ENCODE measurements around the gene DDC. TPM values are rescaled to one million over a fixed set of nuclear protein-coding genes. Genes with fewer than 3 reads are reported as not detected.
"Not testable (repeated sequence)": the region's sequence is repeated elsewhere in the genome, so short reads cannot be mapped to it uniquely, and the experiment has no call there.

DDC gene
- total RNA-seq, 2 donors from 2014 or later, result not detected

DNA sequence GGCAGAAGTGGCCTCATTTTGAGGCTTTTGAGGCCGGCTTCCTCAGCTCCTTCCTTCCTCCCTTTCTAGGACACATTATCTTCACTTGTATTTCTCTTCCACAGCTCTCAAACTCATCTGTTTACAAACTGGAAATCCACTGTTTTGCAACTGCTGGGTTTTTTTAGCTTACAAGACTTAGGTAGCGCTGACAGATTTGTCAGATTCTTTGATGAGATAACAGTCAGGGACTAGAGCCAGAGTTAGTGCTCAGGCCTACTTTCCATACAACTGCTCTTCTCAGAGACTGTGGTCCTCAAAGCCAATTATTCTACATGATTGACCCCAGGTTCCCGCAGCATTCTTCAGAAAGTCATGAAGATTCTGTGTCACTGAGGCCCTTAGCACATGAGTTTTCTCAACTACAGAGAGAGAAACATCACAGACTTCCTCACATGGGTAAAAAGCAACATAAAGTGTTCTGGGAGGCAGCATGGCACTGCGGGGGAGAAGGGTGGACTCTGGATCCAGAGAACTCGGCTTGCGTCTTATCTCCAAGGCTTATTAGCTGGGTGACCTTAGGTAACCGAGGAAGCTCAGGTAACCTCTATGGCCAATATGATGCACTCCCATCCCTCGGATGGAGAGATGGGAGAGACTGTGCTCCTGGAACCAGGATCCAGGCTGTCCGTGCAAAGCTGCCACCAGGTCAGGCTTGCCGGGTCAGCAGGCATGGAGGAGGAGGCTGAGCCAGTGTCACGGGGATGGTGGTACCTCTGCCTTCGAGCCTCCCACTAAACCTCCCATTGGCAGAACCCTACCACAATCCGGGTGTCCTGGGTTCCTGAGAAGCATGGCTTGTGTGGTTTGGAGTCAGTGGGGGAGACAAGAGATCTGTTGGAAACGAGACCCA is 10.5 kb downstream of the DDC start:
- H3K4me3 Mint-ChIP-seq, result no peak overlapping the region
- no peaks in the 10 kb centered on the region for H3K36me3 Mint-ChIP-seq (ENCODE audit: low read depth)
- H3K27me3 Mint-ChIP-seq, result peaks cover 25% of the 10 kb centered on the region
- no peaks in the 10 kb centered on the region for H3K9me3 Mint-ChIP-seq
- H3K27ac Mint-ChIP-seq, result no peak overlapping the region
- ATAC-seq (replicated peaks), result no peak
- no peaks in the 10 kb centered on the region for H3K4me1 Mint-ChIP-seq

DNA sequence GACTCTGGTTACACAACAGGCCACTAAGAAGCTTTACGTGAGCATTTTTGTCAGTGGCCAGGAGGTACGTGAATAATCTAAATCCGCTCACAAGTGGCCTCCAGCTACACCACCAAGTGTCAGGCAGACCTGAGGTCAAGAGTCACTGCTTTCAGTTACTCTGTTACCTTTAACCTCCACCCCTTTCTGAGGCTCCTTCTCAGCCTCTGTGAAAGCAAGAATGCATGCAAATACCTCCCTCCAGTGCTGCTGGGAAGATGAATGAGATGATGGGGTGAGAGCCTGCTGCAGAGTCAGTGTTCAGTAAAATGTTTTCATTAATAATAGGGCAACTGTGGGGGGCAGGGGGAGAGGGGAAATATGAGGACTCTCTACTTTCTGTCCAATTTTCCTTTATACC is 11.2 kb downstream of the DDC start:
- ATAC-seq (replicated peaks), result no peak
- peaks cover 23% of the 10 kb centered on the region for H3K27me3 Mint-ChIP-seq

DNA sequence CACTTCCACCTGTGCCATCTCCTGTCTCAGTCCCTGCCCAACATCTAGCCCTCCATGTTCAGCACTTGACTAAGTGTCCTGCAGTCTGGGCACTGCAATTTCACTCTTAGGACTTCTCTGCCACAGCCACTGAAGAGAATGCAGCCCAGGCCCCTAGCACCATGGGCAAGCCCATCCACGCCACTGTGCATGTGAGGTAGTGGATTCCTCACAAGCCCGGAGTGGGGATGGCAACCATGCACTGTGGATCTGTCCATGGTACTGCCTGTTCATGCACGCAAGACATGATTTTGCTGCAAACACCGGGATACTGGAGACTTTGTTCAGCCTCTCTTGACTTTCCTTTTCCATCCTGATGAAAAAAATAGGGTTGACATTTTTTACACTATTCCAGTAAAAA is 12.3 kb downstream of the DDC start:
- ATAC-seq (replicated peaks), result no peak
- Mint-ChIP-seq H3K27me3 (peaks cover 18% of the 10 kb centered on the region), H3K4me3 (no peak overlapping the region), H3K27ac (no peak overlapping the region), H3K36me3 (ENCODE audit: low read depth) (no peaks in the 10 kb centered on the region), H3K9me3 (no peaks in the 10 kb centered on the region), H3K4me1 (no peaks in the 10 kb centered on the region)

More for the DNA sequence above, 11.2 kb downstream of the DDC start:
- no peak overlapping the region for H3K27ac Mint-ChIP-seq
- no peaks in the 10 kb centered on the region for H3K9me3 Mint-ChIP-seq
- H3K36me3 Mint-ChIP-seq (ENCODE audit: low read depth), result no peaks in the 10 kb centered on the region
- H3K4me3 Mint-ChIP-seq, result no peak overlapping the region
- no peaks in the 10 kb centered on the region for H3K4me1 Mint-ChIP-seq

DNA sequence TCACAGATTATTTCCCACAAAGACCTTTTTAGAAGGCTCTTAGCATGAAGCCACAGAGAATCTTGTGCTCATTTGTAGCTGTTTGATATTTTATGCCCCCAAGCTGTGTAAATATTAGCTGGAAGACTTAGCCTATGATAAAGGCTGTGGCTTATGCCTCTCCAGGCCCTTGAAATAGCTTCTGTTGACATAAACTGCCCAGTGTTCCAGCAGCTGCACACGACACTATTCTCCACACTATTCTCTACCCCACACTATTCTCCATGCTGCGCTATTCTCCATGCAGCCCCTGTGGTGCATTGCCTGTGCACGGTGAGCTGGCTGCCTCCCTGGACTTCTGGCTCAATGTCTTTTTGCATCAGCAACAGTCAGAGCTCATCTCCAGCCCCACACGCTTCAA is 13.1 kb downstream of the DDC start:
- Mint-ChIP-seq H3K4me3 (no peak overlapping the region), H3K36me3 (ENCODE audit: low read depth) (no peaks in the 10 kb centered on the region), H3K27ac (no peak overlapping the region), H3K27me3 (peaks cover 13% of the 10 kb centered on the region), H3K9me3 (no peaks in the 10 kb centered on the region), H3K4me1 (no peaks in the 10 kb centered on the region)
- no peak for ATAC-seq (replicated peaks)

DNA sequence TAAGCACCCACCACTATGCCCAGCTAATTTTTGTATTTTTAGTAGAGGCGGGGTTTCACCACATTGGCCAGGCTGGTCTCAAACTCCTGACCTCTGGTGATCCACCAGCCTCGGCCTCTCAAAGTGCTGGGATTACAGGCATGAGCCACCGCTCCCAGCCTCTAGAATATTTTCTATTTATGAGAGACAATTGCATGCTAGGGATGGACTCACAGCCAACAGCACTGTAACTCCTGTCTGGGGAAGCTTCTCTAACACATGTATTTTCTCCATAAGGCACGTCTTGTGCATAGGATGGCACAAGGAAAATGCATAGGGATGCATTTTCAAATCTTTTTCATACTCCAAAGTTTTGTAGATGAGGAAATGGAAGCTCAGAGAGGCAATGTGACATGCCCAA is 19.6 kb downstream of the DDC start:
- H3K4me1 Mint-ChIP-seq; ATAC-seq (replicated peaks); H3K27me3 Mint-ChIP-seq; H3K9me3 Mint-ChIP-seq; H3K4me3 Mint-ChIP-seq; H3K27ac Mint-ChIP-seq; H3K36me3 Mint-ChIP-seq (ENCODE audit: low read depth): not testable (repeated sequence)

DNA sequence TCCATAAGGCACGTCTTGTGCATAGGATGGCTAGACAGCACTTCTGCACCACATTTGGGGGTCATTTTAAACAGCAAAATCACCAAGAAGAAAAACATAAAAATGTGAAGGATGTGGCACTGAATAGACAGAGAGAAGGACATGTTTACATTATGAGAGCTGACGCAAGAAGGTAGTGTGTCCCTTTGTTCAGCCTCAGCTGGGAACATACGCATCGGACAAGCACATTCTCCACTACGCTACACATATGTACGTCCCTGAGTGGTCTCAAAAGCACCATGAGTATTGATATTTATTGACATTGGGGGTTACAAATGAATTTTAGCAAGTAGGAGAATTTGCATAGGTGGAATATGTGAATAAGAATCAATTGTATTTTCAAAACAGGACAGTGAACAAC is 20.2 kb downstream of the DDC start:
- no peaks in the 10 kb centered on the region for H3K9me3 Mint-ChIP-seq
- H3K4me1 Mint-ChIP-seq, result no peaks in the 10 kb centered on the region
- no peaks in the 10 kb centered on the region for H3K27me3 Mint-ChIP-seq
- no peak for ATAC-seq (replicated peaks)
- H3K27ac Mint-ChIP-seq, result no peak overlapping the region
- no peak overlapping the region for H3K4me3 Mint-ChIP-seq
- H3K36me3 Mint-ChIP-seq (ENCODE audit: low read depth), result no peaks in the 10 kb centered on the region

DNA sequence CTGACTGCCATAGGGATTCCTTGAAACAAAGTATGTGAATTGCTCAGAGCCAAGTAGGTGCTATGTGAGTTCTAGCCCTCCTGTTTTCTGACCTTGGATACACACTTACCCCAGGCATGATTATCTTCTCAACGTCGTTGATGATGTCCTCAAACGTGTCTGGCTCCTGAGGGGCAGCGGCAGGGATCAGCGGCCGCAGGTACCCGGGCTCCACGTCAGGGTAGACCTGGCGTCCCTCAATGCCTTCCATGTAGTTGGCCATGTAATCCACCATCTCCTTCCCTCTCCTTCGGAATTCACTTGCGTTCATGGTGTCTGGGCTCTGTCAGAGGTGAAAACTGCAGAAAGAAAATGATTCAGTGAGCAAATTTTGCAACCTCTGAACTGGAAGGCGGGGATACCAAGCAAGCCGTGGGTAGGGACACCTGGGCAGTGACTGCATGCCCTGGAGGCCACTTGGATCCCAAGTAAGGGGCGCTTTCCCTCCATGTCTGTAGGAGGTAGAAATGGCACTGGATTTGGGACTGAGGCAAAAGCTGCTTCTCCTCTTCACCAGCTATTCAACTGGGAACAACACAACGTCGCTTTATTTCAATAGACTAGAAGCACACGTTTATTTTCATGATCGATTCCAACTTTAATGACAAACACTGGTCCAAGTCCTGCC is 21.3 kb downstream of the DDC start:
- Mint-ChIP-seq H3K27ac (no peak overlapping the region), H3K36me3 (ENCODE audit: low read depth) (no peaks in the 10 kb centered on the region), H3K4me3 (no peak overlapping the region), H3K27me3 (no peaks in the 10 kb centered on the region), H3K9me3 (no peaks in the 10 kb centered on the region), H3K4me1 (no peaks in the 10 kb centered on the region)
- ATAC-seq (replicated peaks), result no peak

DNA sequence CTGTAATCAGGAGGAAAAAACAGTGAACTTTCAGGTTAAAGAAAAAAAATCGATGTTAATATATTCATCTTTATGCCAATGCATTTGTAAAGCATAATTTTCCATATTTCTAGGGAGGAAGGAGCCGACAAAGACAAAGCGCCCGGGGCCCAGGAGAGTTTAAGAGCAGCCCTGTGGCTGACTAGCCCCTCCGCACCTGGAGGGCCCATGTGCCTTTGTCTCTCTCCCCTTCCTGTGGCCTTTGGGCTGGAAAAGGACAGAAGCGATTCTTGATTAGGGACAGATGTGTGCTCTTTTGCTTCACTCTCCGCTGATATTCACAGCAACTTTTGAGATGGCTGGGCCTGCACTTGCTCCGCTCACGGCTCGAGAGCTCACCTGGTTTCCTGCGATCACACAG is 23.1 kb downstream of the DDC start:
- H3K27me3 Mint-ChIP-seq, result no peaks in the 10 kb centered on the region
- no peak overlapping the region for H3K4me3 Mint-ChIP-seq
- ATAC-seq (replicated peaks), result no peak

DNA sequence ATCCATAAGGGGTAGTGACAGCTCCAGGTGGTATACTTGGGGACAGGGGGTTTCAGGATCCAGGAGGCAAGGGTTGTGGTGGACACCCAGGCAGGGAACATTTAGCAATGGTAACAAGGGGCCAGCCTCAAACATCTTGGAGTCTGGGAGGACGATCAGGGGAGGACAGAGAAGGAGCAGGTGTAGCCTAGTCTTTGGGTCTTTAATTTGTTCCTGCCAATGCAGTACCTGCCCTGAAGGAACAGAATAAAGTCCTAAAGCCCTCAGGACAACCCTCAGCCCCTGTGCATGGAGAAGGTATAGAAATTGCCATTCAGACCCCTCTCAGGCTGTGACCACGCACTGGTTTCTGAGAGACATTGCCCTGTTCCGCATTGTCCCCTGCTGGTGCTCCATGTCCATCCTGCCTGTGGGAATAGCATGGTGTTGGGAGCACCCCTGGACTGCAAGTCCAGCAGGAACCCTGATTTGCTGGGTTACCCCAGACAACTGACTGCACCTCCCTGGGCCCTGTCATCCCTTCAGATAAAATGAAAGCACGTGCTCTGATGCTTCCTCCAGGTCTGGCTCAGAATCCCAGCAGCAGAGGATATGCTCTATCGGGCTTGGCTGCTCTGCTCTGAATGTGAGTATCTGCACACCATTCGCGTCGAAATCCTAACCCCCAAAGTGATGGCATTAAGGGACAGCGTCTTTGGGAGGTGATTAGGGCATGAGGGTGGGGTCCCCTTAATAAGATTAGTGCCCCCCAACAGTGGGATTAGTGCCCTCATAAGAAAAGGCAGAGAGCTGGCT is 24.2 kb downstream of the DDC start:
- Mint-ChIP-seq H3K36me3 (ENCODE audit: low read depth) (no peaks in the 10 kb centered on the region), H3K4me3 (no peak overlapping the region), H3K4me1 (no peaks in the 10 kb centered on the region), H3K9me3 (no peaks in the 10 kb centered on the region), H3K27ac (no peak overlapping the region), H3K27me3 (peaks cover 3% of the 10 kb centered on the region)
- ATAC-seq (replicated peaks), result no peak

More for the DNA sequence above, 23.1 kb downstream of the DDC start:
- Mint-ChIP-seq H3K36me3 (ENCODE audit: low read depth) (no peaks in the 10 kb centered on the region), H3K4me1 (no peaks in the 10 kb centered on the region), H3K9me3 (no peaks in the 10 kb centered on the region), H3K27ac (no peak overlapping the region)

DNA sequence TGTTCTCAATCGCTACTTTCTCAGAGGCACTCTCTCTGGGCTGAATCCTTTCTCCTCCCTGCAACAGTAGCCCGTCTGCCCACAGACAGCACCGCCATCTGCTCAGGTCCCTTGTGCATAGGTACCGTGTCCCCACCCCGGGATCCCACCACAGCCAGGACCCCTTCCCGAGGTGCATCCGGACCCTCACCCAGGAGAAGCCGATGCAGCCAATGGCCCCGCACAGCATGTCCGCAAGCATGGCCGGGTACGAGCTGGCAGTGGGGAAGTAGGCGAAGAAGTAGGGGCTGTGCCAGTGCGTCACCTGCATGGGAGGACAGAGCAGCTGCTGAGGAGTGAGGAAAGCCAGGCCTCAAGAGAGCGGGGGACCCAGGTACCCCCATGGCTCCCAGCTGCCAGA is 25.5 kb downstream of the DDC start:
- ATAC-seq (replicated peaks), result no peak
- H3K9me3 Mint-ChIP-seq, result no peaks in the 10 kb centered on the region
- H3K27ac Mint-ChIP-seq, result no peak overlapping the region
- no peak overlapping the region for H3K4me3 Mint-ChIP-seq
- peaks cover 4% of the 10 kb centered on the region for H3K27me3 Mint-ChIP-seq
- H3K4me1 Mint-ChIP-seq, result no peaks in the 10 kb centered on the region
- no peaks in the 10 kb centered on the region for H3K36me3 Mint-ChIP-seq (ENCODE audit: low read depth)

DNA sequence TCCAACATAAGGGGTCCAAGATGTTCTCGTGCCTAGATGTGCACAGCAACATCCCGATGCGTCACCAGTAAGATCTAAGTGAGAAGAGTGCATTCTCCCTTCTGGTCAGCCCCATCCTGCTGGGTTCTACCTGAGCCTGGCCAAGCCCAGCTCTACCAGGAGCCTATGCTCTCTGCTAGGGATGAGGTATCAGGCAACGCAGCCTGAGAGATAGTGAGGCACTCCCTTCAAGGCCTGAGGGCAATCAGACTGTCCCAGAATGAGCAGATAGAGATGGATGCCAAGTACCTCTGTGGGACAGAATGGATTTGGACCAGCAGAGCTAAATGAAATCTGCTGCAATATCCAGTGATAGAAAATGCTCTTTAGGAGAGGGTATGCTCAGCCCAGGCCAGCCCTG is 26.7 kb downstream of the DDC start:
- Mint-ChIP-seq H3K27ac (no peak overlapping the region), H3K9me3 (no peaks in the 10 kb centered on the region)
- no peak for ATAC-seq (replicated peaks)

DNA sequence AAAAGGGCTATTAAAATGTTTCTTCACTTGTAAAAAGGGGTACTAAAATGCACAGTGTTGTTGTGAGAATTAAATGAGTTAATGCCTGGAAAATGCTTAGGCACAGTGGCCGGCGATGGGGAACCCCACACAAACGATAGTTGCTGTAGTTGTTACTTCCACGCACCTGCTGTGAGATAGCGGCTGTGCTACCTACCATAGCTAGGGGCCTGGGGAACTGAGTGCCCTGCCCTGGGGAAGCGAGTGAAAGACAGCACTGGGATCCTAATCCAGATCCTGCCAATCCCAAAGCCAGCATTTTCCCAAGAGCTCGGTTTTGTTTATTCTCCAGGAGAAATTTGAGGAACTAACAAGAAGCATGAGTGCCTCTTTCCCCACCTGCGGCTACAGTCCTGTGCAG is 27.8 kb downstream of the DDC start:
- Mint-ChIP-seq H3K9me3 (no peaks in the 10 kb centered on the region), H3K27me3 (peaks cover 7% of the 10 kb centered on the region), H3K4me3 (no peak overlapping the region), H3K27ac (no peak overlapping the region), H3K36me3 (ENCODE audit: low read depth) (no peaks in the 10 kb centered on the region), H3K4me1 (no peaks in the 10 kb centered on the region)
- no peak for ATAC-seq (replicated peaks)

More for the DNA sequence above, 26.7 kb downstream of the DDC start:
- Mint-ChIP-seq H3K27me3 (peaks cover 4% of the 10 kb centered on the region), H3K4me1 (no peaks in the 10 kb centered on the region), H3K36me3 (ENCODE audit: low read depth) (no peaks in the 10 kb centered on the region), H3K4me3 (no peak overlapping the region)

DNA sequence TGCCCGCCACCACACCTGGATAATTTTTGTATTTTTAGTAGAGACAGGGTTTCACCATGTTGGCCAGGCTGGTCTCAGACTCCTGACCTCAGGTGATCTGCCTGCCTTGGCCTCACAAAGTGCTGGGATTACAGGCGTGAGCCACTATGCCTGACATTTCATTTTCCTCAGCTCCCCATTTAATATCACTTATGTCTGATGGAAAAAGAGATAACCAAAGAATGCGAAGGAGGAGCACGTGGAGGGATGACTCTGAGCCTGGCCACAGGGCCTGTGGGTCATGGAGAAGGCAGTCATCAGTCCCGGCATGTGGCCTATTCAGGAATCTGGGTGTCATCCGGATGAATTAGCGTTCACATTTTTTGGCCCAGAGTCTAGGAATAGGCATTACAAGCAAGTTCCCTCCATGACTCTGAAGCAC is 29.9 kb downstream of the DDC start:
- not testable (repeated sequence) for H3K4me3 Mint-ChIP-seq; H3K36me3 Mint-ChIP-seq (ENCODE audit: low read depth); H3K4me1 Mint-ChIP-seq; H3K9me3 Mint-ChIP-seq; ATAC-seq (replicated peaks)
- peaks cover 13% of the 10 kb centered on the region for H3K27me3 Mint-ChIP-seq
- H3K27ac Mint-ChIP-seq, result peak overlapping the region; percentile 50

DNA sequence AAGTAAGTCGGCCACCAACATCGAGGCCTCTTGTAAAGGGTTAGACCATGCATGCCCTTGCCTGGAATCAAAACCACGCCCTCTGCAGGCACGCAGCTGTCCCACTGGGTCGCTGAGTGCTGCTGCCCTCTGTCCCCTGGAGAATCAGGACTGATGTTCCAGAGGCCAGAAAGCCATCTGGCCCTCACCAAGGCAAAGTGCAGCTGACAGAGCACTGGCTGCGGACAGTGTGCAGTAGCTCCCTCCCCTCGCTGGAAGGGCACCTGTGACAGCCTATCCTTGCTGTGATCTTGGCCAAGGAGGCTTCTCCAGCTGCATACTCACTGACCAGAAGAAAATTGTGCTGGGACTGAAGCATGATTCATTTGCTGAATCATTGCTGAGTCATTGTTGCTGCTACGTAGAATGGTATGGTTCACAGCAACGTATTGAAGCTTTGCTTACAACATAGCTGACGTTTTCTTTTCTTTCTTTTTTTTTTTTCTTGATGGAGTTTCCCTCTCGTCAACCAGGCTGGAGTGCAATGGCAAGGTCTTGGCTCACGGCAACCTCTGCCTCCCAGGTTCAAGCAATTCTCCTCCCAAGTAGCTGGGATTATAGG is 30.4 kb downstream of the DDC start:
- peaks cover 13% of the 10 kb centered on the region for H3K27me3 Mint-ChIP-seq
- no peaks in the 10 kb centered on the region for H3K9me3 Mint-ChIP-seq
- ATAC-seq (replicated peaks), result peak; percentile 77
- peak overlapping the region; percentile 50 for H3K27ac Mint-ChIP-seq
- no peaks in the 10 kb centered on the region for H3K36me3 Mint-ChIP-seq (ENCODE audit: low read depth)
- H3K4me3 Mint-ChIP-seq, result no peak overlapping the region
- peaks cover 7% of the 10 kb centered on the region for H3K4me1 Mint-ChIP-seq

All from activated T-helper 17 cell treated with anti-CD3 and anti-CD28 coated beads, Interleukin-2, amount 50 U/mL, for 72 hours (primary cell).